Measurements from ENCODE around the gene CCDC86. TPM values are rescaled to one million over a fixed set of nuclear protein-coding genes. Genes with fewer than 3 reads are reported as not detected.

The CCDC86 gene
- polyA plus RNA-seq, 1 donor = 15.6 TPM

DNA sequence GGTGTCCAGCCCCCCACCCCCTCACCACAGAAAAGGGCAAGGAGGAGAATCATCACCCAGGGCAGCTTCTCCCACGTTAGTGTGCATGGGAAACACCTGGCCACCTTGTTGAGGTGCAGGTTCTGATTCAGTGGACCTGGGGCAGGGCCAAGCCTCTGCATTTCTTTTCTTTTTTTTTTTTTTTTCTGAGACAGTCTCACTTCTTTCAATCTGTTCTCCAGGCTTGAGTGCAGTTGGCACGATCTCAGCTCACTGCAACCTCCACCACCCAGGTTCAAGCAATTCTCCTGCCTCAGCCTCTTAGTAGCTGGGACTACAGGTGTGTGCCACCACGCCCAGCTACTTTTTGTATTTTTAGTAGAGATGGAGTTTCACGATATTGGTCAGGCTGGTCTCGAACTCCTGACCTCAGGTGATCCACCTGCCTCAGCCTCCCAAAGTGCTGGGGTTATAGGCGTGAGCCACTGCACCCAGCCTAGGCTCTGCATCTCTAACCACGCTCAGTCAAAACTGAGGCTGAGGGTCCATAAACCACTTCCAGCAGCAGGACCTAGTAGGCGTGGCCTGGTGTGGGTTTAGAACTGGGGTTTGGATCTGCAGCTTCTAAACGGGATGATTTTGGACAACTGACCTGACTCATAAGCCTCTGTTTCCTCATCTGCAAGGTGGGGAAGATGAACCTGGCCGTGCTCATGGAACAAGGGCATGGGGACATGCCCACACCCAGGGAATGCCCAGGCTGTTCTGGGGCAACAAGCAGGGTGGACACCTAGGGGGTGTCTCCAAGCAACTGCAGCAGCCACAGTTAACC is 26.2 kb downstream of the CCDC86 start:
- DNase-seq = no peak

DNA sequence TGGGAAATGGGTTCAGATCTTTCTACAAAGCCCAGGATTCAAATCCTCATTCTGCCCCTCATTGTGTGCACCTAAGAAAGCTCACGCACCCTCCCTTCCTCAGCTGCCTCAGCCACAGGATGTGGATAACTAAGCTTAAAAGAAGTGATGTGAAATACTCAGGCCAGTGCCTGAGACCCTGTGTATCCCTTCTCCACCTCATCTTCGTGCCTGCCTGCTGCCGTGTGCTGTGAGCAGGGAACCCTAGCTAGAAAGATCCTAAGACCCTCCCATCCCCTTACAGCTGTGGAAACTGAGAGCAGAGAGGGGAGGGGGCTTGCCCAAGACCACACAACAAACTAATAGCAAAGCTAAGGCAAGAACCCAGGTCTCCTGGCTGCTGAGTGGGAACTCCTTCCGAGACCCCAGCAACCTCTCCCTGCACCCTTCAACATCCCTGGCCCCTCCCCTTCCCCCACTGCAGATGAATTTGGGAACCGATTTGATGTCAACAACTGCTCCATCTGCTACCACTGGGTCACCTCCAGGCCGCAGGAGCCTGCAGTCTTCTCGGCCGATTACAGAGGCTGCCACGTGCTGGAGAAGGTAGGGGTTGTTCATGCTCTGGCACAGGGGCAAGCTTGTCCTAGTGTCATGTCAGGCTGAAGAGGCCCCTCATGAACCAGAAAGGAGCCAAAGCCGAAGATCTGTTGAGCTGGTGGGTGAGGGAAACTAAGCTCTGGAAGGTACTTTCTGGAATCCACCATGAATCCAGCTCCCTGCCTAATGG is 27.0 kb downstream of the CCDC86 start:
- DNase-seq = no peak

DNA sequence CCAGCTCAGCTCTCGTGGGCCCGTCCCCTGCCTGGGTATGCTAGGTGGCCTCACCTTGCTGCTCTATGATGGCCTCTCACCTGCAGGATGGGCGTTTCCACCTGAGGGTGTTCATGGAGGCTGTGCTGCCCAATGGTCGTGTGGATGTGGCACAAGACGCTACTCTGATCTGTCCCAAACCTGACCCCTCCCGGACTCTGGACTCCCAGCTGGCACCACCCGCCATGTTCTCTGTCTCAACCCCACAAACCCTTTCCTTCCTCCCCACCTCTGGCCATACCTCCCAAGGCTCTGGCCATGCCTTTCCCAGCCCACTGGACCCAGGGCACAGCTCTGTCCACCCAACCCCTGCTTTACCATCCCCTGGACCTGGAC is 27.5 kb downstream of the CCDC86 start:
- DNase-seq = no peak

DNA sequence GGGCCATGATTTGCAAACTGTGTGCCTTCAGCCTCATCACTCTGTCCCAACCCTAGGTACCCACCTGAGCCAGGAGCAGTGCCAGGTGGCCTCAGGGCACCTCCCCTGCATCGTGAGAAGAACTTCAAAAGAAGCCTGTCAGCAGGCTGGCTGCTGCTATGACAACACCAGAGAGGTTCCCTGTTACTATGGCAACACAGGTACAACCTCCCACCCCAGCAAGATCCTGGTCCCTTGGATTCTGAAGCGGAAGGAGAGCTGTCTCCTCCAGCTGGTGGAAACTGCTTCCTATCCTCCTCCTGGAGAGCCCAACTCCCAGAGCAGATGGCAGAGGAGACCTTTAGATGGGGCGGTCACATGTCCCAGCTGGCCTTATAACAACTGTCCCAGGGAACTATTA is 28.4 kb downstream of the CCDC86 start:
- DNase-seq = no peak

DNA sequence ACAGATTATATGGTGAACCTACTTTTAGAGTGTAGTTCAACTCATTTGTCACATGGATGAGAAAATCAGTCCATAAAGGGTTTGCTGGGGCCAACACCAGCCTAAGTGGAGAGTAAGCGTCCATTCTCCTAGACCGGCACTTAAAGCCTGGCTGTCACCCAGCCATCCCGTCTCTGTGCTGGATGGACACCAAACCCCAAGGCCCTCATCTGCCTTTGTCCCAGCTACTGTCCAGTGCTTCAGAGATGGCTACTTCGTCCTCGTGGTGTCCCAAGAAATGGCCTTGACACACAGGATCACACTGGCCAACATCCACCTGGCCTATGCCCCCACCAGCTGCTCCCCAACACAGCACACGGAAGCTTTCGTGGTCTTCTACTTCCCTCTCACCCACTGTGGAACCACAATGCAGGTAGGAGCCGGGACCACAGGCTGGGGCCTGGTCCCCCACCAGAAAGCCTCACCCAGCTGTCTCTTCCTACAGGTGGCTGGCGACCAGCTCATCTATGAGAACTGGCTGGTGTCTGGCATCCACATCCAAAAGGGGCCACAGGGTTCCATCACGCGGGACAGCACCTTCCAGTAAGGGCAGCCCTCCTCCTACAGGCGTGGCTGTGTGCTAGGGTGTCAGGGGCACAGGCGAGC is 28.9 kb downstream of the CCDC86 start:
- DNase-seq = no peak

DNA sequence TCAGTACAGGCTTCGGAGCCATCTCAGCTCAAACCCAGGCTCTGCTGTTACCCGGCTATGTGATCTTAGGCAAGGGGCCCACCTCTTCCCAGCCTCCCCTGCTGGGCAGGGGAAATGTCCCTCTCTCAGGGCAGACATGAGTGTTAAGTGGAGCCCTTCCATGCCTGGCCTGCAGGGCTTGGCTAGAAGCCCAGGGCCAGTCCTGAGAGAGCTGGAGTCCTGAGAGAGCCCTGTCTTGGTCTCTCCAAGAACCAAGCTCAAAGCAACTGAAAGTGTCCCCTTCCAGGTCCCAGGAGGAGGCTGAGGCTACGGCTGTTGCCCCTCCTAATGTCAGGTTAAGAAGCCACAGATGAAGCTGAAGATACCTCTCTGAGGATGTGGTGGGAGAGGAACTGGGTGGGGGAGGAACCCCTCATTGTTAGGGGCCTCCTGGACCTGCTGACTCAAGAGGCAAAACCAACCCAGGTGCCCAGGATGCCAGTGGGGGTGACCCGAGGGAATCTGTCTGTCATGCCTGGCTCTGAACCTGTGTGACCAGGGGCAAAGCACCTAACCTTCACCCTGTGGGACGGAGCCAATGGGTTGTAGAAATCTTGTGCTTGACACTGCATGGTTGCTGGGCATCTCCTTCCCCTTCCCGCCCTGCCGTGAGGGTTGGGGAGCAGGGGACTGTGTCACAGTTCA is 29.6 kb downstream of the CCDC86 start:
- no peak for DNase-seq

DNA sequence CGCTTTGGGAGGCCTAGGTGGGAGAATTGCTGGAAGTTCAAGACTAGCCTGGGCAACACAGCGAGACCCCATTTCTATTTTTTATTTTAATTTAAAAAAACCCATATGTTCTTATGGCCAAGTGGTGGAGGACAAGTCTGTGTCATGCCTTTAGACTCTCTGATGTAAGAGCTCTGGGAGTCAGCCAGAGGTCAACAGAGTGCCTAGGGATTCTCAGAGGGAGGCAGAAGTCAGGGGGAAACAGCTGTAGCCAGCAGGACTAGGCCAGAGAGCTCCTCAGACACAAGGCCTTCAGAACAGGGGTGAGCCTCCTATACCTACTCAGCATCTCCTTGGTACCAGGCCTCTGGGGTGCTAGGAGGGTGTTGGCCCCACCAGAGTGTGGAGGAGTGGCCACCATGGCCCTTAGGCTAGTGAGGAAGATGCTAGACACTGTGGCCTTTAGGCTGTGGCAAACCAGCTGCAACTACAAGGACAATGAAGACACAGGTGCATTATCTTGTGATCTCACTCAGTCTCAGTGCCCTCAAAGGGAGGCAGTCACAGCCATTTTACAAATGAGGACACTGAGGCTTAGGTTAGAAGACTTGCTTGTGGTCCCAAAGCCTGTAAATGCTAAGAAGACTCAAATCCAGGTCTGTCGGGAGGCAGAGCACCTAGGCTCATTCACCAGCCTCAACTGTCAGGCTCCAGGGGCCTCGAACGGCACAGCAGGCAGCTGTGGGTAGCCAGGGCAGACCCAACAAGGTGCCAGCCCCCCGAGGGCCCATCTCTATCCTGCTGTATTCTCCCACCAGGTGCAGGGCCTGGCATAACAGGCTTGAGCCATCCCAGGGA is 30.4 kb downstream of the CCDC86 start:
- DNase-seq = no peak

DNA sequence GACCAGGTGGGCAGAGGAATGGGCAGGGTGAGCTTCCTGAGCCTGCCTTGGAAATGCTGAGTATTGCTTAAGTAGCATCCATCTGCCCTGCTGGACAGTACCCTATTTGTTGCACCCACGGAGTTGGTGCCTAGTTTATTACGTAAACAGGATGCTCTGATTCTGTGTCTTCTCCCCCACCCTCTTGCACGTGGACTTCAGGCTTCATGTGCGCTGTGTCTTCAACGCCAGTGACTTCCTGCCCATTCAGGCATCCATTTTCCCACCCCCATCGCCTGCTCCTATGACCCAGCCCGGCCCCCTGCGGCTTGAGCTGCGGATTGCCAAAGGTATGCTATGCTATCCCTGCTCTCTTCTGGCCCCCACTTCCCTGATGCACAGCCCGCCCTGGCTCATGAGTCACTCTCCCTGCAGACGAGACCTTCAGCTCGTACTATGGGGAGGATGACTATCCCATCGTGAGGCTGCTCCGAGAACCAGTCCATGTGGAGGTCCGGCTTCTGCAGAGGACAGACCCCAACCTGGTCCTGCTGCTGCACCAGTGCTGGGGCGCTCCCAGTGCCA is 31.1 kb downstream of the CCDC86 start:
- DNase-seq = no peak

DNA sequence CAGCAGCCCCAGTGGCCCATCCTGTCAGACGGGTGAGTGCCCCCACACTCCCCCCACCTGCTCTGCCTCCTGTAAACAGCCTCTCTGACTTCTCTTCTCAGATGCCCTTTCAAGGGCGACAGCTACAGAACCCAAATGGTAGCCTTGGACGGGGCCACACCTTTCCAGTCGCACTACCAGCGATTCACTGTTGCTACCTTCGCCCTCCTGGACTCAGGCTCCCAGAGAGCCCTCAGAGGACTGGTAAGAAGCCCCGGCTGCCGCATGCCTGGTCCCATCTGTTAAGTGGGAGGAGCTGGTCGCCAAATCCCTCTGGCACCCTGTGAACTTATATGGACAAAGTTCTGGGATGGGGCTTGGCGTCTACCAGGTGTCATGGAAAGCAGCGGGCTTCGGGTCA is 31.6 kb downstream of the CCDC86 start:
- DNase-seq = no peak

DNA sequence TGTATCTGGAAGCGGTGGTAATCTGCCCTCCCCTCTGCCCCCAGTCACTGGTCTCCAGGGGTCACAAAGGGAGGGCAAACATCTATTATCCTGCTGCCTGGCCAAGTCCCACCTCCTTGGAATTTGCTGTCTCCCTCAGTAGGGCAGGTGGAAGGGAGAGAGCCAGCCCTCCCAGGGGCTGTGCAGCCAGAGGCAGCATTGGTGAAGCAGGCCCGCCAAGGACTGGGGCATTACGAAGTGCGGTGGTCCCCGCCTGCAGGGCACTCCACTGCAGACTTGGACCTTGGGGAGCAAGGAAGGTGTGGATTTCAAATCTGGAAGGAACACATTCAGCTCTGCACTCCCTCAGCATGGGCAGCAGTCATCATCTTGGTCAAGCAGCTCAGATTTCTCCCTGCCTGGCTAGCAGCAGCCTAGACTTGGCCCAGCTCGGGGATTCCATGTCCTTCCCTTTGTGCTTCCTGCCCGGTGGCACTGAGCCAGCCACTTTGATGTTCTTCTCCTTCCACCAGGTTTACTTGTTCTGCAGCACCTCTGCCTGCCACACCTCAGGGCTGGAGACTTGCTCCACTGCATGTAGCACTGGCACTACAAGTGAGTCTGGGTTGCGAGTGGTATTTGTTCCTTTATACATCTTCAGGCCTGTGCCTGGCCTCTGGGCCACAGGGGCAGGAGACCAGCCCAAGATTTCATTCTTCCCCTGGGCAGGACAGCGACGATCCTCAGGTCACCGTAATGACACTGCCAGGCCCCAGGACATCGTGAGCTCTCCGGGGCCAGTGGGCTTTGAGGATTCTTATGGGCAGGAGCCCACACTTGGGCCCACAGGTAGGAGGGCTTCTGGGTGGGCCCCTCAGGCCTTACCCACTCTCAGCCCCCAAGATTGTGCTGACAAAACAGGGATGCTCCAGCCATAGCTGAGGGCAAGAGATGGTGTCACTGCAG is 32.8 kb downstream of the CCDC86 start:
- no peak for DNase-seq

DNA sequence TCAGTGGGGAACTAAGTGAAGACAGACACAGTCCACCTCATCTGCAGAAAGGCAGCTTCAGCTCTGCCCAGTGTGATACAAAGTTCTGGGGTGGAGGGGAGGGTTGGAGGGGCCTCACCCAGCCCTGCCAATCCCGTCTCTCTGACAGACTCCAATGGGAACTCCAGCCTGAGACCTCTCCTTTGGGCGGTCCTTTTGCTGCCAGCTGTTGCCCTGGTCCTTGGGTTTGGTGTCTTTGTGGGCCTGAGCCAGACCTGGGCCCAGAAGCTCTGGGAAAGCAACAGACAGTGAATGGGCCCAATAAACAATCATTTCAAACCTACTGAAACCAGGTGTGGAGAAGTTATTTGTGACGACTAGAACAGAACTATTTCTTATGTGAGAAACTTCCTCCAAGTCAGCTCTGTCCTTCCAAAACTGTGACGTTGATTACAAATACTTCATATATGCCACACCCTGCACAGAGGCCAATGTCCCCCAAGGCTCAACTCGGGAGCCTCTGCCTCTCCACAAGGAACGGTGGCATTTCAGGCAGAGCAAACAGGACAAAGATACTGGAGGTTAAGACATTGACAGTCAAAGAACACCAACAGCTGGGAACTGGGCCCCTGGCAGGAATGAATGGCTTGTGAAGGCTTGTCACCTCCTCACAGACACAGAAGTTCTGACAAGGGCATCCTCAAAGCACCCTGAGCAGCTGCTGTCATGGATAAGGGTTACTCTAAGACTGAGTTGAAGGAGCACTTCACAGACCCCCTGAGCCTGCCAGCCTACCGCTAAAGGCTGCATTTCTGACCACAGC is 33.7 kb downstream of the CCDC86 start:
- DNase-seq = no peak

DNA sequence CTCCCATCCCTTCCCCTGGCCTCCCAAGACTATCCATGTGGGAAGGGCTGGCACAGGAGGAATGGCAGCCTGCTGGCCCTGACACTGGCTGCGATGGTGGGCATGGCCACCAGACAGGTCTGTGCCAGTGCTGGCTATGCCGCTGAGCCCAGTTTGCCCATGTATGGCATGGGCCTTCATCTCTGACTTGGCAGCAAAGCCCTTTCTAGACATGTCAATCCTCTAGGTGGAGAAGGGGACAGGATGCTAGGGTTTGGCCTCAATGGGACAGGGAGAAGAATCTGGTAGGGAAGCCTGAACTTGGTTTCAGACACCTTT is 34.2 kb downstream of the CCDC86 start:
- DNase-seq = no peak

DNA sequence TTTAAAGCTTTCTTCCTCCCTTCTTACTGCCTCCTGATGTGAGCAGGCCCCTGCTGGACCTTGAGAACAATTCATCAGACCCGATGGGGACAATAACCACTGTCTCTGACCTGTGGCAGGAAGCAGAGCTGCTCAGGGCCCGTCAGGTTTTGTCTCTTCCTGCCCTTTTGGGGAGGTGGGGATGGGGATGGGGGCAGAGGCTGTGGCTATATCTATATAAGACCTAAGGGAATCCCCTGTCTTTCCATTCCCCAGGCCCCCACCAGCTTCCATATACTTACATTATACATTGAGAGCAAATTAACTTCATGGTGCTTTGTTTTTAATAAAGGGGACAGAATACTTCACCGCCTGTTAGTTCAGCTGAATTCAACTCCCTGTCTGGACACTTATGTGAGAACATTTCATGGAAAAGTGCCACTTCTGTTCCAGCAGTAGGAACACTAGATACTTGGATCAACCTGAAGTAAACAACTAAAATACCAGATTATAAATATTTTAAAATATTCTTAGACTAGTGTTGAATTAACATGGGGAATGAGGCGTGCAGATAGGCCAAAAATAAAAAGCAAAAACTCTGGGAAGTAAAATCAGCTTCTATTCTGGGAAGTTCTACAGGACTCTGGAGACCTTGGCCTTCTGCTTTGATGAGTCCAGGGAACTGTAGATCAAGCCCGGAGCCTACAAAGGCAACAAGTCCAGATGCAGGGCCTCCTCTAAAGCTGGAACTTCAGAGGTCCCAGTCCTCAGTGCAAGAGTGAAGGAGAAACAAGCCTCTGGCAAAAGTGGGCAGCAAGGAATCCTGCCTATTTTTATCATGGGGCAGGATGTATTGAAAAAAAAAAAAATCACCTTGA is 36.6 kb downstream of the CCDC86 start:
- DNase-seq = no peak

DNA sequence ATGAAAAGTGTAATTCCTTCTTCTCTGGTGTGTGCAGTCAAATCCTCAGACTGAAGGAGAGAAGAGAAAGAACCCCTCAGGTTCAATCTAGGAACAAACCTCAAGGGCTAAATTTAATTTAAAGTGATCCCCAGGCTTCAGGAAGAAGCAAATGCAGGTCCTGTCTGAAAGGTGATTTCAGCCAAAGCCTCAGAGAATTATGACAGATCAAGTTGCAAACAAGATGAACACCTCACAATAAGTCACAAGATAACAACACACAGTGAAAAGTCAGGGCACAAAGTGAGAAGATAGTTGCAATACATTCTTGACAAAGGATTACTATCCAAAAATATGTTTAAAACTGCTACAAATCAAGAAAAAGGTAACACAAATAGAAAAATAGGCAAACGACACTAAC is 37.2 kb downstream of the CCDC86 start:
- no peak for DNase-seq

DNA sequence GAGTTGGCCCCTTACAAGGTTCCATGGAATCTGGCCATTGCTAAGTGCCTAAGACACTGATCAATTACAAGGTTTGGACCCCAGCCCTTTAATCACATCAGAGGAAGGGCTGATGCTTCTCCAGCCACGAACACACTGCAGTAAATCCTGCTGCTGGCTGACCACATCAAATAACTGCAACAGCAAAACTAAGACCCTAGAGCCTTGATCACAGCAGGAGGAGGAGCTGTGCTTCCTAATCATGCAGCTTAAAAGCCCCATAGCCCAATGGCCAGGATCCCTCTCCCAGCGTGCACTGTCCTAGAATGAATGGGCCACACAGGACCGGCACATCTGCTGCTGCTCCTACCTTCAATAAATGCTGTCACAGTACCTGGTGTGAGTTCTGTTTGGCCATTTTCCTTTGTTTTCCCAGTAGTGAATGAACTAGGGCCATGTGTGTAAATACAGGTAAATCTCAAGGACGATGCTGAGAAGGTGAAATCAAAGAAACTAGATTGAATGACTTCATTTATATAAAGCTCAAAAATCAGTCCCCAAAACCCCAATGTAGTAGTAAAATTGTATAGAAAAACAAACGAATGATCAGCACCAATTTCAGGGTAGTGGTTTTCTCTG is 38.2 kb downstream of the CCDC86 start:
- no peak for DNase-seq

DNA sequence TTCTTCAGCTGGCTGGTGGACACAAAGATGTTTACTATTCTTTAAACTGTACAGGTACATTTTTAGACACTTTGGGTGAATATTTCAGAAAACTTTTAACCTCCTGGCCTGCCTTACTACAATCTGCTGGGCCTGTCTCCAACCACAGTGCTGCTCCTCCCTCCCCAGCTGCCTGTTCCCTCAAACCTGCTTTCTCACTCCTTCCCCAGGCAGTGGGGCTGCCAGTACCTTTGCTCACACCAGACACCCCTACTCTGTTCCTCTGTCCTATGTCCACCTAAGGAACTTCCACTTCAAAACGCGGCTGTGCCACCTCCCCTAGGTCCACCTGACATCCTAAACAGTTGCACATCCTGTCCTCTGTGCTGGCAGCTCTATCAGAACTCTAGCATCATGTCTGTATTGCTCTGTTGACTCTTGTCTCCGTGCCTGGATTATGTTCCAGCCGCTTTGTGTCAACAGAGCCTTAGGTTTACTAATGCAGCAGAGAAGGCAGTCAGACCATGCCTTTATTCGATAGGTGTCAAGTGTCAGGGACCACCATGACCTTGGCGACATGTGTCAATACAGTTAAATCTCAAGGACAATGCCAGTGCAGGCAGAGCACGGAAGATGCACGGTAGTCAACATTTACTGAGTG is 38.9 kb downstream of the CCDC86 start:
- no peak for DNase-seq

DNA sequence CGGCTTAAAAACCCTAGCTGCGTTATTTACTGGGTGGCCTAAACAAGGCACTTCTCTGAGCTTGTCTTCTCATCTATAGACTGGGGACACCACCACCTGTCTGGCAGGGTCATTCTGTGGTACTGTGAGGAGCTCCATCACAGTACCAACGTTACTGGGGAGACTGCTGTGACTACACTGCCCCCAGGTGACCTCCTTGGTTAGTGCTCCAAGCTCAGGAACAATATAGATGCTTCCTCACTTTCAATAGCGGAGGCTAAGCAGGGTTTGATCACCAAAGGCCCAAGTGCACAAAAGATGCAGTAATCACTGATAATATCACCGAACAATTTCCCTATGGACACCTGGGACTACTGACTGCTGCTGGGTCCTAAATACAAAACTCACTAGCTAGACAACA is 45.6 kb downstream of the CCDC86 start:
- no peak for DNase-seq

Measured in left kidney (tissue), 2 donors.